Parathyroid adenoma (tissue), 2 donors: ENCODE measurements around the gene RIPK4.

Source experiments
- H2AFZ ChIP-seq: fragments of 300-600 bp; sonication (generic); one replicate; pipeline ENCODE4 v1.7.0; 2017; ENCODE audit warnings: antibody characterized with exemption, mild to moderate bottlenecking
- H3K27ac ChIP-seq: fragments of 300-600 bp; sonication (generic); one replicate; pipeline ENCODE4 v1.7.0; 2017
- H3K27me3 ChIP-seq: fragments of 300-600 bp; sonication (generic); one replicate; pipeline ENCODE4 v1.7.0; 2017; ENCODE audit warnings: low read length; ENCODE audit not compliant: control insufficient read depth, insufficient read depth
- H3K36me3 ChIP-seq: fragments of 300-600 bp; sonication (generic); one replicate; pipeline ENCODE4 v1.7.0; 2017; ENCODE audit warnings: low read length; ENCODE audit not compliant: control insufficient read depth, insufficient read depth
- H3K4me1 ChIP-seq: fragments of 300-600 bp; sonication (generic); one replicate; pipeline ENCODE4 v1.7.0; 2017; ENCODE audit warnings: control low read depth
- H3K4me2 ChIP-seq: fragments of 300-600 bp; sonication (generic); one replicate; pipeline ENCODE4 v1.7.0; 2017; ENCODE audit warnings: low read length
- H3K4me3 ChIP-seq: fragments of 300-600 bp; sonication (generic); one replicate; pipeline ENCODE4 v1.7.0; 2017; ENCODE audit warnings: low read depth, low read length
- H3K79me2 ChIP-seq: fragments of 300-600 bp; sonication (generic); one replicate; pipeline ENCODE4 v1.7.0; 2017; ENCODE audit warnings: control low read depth
- H3K9ac ChIP-seq: fragments of 300-600 bp; sonication (generic); one replicate; pipeline ENCODE4 v1.7.0; 2017; ENCODE audit warnings: mild to moderate bottlenecking
- H3K9me3 ChIP-seq: fragments of 300-600 bp; sonication (generic); one replicate; pipeline ENCODE4 v1.7.0; 2017; ENCODE audit warnings: low read length; ENCODE audit not compliant: control insufficient read depth
- CTCF ChIP-seq: fragments of 300-600 bp; sonication (generic); IDR thresholded peaks from one replicate; pipeline ENCODE4 v1.7.0; 2017; ENCODE audit warnings: antibody characterized with exemption, mild to moderate bottlenecking
- donor health status: primary hyperparathyroidism.

The RIPK4 gene

DNA sequence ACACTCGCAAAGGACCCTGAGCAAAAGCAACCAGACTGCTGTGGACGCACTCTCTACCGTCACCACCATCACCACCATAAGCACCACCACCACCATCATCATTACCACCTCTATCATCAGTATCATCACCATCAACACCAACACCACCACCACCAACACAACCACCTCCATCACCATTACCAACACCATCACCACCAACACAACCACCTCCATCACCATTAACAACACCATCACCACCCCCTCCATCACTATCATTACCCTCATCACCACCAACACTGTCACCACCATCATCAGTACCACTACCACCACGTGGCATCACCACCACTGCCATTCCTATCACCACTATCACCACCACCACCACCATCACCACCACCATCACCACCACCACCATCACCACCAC, 38.8 kb upstream of the RIPK4 start:
- H3K27me3 ChIP-seq, result no peaks in the 10 kb centered on the region
- H3K4me2 ChIP-seq, result no peak overlapping the region
- TF ChIP-seq CTCF, result no peak
- H3K9ac ChIP-seq, result no peak overlapping the region
- no peak overlapping the region for H3K4me3 ChIP-seq
- H3K79me2 ChIP-seq, result no peaks in the 10 kb centered on the region
- H3K36me3 ChIP-seq, result no peaks in the 10 kb centered on the region
- no peaks in the 10 kb centered on the region for H3K4me1 ChIP-seq
- H3K9me3 ChIP-seq, result no peaks in the 10 kb centered on the region
- no peak overlapping the region for H2AFZ ChIP-seq
- no peak overlapping the region for H3K27ac ChIP-seq

DNA sequence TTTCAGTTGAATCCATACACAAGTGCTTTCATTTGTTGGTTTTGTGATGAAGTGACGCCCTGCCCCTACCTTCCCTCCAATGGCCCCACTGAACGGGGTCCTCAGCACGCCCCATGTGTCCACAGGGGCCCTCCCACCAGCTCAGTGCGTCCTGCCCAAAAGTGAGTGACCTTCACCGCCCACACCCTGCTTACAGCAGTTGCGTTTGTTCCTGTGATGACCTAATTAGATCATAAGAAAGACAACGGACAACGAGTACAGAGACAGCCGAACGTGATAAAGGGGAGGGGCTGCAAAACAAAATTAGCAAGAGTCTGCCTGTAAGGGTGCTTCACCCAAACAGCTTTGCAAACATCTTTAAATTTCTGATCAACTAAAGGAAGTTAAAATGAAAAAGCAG, 38.2 kb upstream of the RIPK4 start:
- Histone ChIP-seq H3K27ac (no peak overlapping the region), H3K4me1 (no peaks in the 10 kb centered on the region), H3K9ac (no peak overlapping the region), H3K4me3 (no peak overlapping the region), H3K9me3 (no peaks in the 10 kb centered on the region), H3K79me2 (no peaks in the 10 kb centered on the region), H3K36me3 (no peaks in the 10 kb centered on the region), H2AFZ (no peak overlapping the region), H3K27me3 (no peaks in the 10 kb centered on the region), H3K4me2 (no peak overlapping the region)
- TF ChIP-seq CTCF, result no peak

DNA sequence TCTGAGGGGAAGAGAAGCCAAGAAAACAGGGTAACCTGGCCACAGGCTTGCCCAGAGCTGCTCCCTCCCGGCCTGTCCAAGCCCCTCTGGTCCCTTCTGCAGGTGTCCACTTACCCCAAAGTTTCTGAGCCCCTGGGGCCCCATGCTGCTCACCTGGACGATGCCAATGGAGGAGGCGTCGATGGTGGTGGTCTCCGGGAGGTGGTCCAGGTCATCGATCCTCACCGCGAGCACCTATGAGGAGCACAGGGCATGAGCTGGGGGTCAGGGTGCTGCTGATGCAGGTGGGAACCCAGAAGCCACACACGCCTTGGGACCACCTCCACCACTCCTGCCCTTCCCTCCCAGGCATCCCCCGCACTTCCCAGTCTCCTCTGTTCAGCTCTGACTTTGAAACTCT, 37.5 kb upstream of the RIPK4 start:
- Histone ChIP-seq H3K9ac (no peak overlapping the region), H3K4me1 (no peaks in the 10 kb centered on the region), H3K4me3 (no peak overlapping the region), H3K9me3 (no peaks in the 10 kb centered on the region), H3K27me3 (no peaks in the 10 kb centered on the region), H3K27ac (no peak overlapping the region), H3K4me2 (no peak overlapping the region), H3K36me3 (no peaks in the 10 kb centered on the region), H2AFZ (no peak overlapping the region), H3K79me2 (no peaks in the 10 kb centered on the region)
- no peak for TF ChIP-seq CTCF

GRCh38 chr21:41803316-41803715, 36.5 kb upstream of the RIPK4 start:
- no peak overlapping the region for H3K27ac ChIP-seq
- no peaks in the 10 kb centered on the region for H3K79me2 ChIP-seq
- H3K9me3 ChIP-seq, result no peaks in the 10 kb centered on the region
- peak overlapping the region; percentile 20 for H3K4me2 ChIP-seq
- no peaks in the 10 kb centered on the region for H3K4me1 ChIP-seq
- H3K9ac ChIP-seq, result no peak overlapping the region
- TF ChIP-seq CTCF, result no peak
- no peaks in the 10 kb centered on the region for H3K27me3 ChIP-seq
- H3K4me3 ChIP-seq, result no peak overlapping the region
- H2AFZ ChIP-seq, result no peak overlapping the region
- no peaks in the 10 kb centered on the region for H3K36me3 ChIP-seq

- no peaks in the 10 kb centered on the region for H3K27me3 ChIP-seq
- TF ChIP-seq CTCF, result no peak
- no peak overlapping the region for H3K4me3 ChIP-seq
- no peak overlapping the region for H3K27ac ChIP-seq
- no peaks in the 10 kb centered on the region for H3K4me1 ChIP-seq
- no peak overlapping the region for H3K9ac ChIP-seq
- H2AFZ ChIP-seq, result no peak overlapping the region
- peak overlapping the region; percentile 20 for H3K4me2 ChIP-seq
- H3K9me3 ChIP-seq, result no peaks in the 10 kb centered on the region
- H3K79me2 ChIP-seq, result no peaks in the 10 kb centered on the region
- no peaks in the 10 kb centered on the region for H3K36me3 ChIP-seq
These were observed 35.8 kb upstream of the RIPK4 start for GRCh38 chr21:41802684-41803083.
